ENCODE results near the gene RTN4. TPM values are rescaled to one million over a fixed set of nuclear protein-coding genes. Genes with fewer than 3 reads are reported as not detected.

Gene RTN4
- total RNA-seq, 1 donor from 2014 or later: 275 TPM

GRCh38 chr2:54984476-54984875 is 65.8 kb downstream of the RTN4 start:
- H3K4me3 ChIP-seq: no peak overlapping the region
- H3K36me3 ChIP-seq: peaks cover 32% of the 10 kb centered on the region
- TF ChIP-seq CTCF (IDR thresholded peaks at IDR 0.05): no peak
- H3K4me1 ChIP-seq: peaks cover 34% of the 10 kb centered on the region
- DNase-seq (no peak), ATAC-seq (no peak)
- intact Hi-C loops (cut with DNase I): no loop called here
- H3K27ac ChIP-seq: no peak overlapping the region
- H3K27me3 ChIP-seq: no peaks in the 10 kb centered on the region
- no peaks in the 10 kb centered on the region for H3K9me3 ChIP-seq

GRCh38 chr2:54983345-54984220 is 66.7 kb downstream of the RTN4 start:
- Histone ChIP-seq H3K27me3 (no peaks in the 10 kb centered on the region), H3K4me1 (peaks cover 43% of the 10 kb centered on the region), H3K4me3 (no peak overlapping the region), H3K9me3 (no peaks in the 10 kb centered on the region), H3K27ac (no peak overlapping the region), H3K36me3 (peaks cover 32% of the 10 kb centered on the region)
- ATAC-seq (no peak), DNase-seq (no peak)
- TF ChIP-seq CTCF (IDR thresholded peaks at IDR 0.05): no peak
- intact Hi-C loops (cut with DNase I): no loop called here

- intact Hi-C loops (cut with DNase I): no loop called here
- no peak overlapping the region for H3K4me3 ChIP-seq
- H3K36me3 ChIP-seq: peaks cover 23% of the 10 kb centered on the region
- H3K4me1 ChIP-seq: peaks cover 60% of the 10 kb centered on the region
- peak overlapping the region; percentile 13 for H3K27ac ChIP-seq
- no peak for TF ChIP-seq CTCF (IDR thresholded peaks at IDR 0.05)
- no peaks in the 10 kb centered on the region for H3K27me3 ChIP-seq
- DNase-seq (no peak), ATAC-seq (peak; percentile 78)
- no peaks in the 10 kb centered on the region for H3K9me3 ChIP-seq
These were observed 68.9 kb downstream of the RTN4 start for GRCh38 chr2:54981385-54981784.

GRCh38 chr2:54979321-54980044 is 70.8 kb downstream of the RTN4 start:
- Histone ChIP-seq H3K4me3 (no peak overlapping the region), H3K9me3 (no peaks in the 10 kb centered on the region), H3K36me3 (peaks cover 12% of the 10 kb centered on the region), H3K27ac (peak overlapping the region; percentile 32), H3K27me3 (no peaks in the 10 kb centered on the region), H3K4me1 (peaks cover 77% of the 10 kb centered on the region)
- DNase-seq (no peak), ATAC-seq (peak; percentile 76)
- intact Hi-C loops (cut with DNase I): no loop called here
- no peak for TF ChIP-seq CTCF (IDR thresholded peaks at IDR 0.05)

GRCh38 chr2:54977149-54977548 is 73.1 kb downstream of the RTN4 start:
- intact Hi-C loops (cut with DNase I): no loop called here

More at GRCh38 chr2:54977149-54977548, 73.1 kb downstream of the RTN4 start:
- ATAC-seq (no peak), DNase-seq (no peak)
- Histone ChIP-seq H3K27me3 (no peaks in the 10 kb centered on the region), H3K9me3 (no peaks in the 10 kb centered on the region), H3K27ac (no peak overlapping the region), H3K4me1 (peaks cover 67% of the 10 kb centered on the region), H3K4me3 (no peak overlapping the region), H3K36me3 (peaks cover 25% of the 10 kb centered on the region)
- no peak for TF ChIP-seq CTCF (IDR thresholded peaks at IDR 0.05)
